B cell (primary cell): ENCODE measurements around the gene PDE3B.

ENCODE experiments used
- EZH2 ChIP-seq: IDR thresholded peaks from 2 replicates; pipeline ENCODE4 v1.6.1; 2012; ENCODE audit warnings: borderline replicate concordance, low read depth, mild to moderate bottlenecking, moderate library complexity, low read length; ENCODE audit not compliant: insufficient read depth, poor library complexity, severe bottlenecking
- TF ChIP-seq, protein P1 (sequence below): fragments of 200-600 bp; IDR thresholded peaks from one replicate; pipeline ENCODE4 v1.8.0; 2022; ENCODE audit warnings: antibody characterized with exemption, mild to moderate bottlenecking

DNA sequence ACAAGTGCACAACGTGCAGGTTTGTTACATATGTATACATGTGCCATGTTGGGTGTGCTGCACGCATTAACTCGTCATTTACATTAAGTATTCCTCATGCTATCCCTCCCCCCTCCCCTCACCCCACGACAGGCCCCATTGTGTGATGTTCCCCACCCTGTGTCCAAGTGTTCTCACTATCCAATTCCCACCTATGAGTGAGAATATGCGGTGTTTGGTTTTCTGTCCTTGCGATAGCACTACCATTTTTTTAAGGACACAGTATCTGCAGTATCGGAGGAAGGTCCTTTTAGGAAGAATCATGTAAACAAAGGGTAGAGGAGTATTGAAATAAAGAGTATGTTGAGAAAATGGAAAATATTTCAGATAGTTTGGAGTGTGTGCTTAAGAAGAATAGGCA lies 25.9 kb downstream of the PDE3B start:
- TF ChIP-seq, protein P1, sequence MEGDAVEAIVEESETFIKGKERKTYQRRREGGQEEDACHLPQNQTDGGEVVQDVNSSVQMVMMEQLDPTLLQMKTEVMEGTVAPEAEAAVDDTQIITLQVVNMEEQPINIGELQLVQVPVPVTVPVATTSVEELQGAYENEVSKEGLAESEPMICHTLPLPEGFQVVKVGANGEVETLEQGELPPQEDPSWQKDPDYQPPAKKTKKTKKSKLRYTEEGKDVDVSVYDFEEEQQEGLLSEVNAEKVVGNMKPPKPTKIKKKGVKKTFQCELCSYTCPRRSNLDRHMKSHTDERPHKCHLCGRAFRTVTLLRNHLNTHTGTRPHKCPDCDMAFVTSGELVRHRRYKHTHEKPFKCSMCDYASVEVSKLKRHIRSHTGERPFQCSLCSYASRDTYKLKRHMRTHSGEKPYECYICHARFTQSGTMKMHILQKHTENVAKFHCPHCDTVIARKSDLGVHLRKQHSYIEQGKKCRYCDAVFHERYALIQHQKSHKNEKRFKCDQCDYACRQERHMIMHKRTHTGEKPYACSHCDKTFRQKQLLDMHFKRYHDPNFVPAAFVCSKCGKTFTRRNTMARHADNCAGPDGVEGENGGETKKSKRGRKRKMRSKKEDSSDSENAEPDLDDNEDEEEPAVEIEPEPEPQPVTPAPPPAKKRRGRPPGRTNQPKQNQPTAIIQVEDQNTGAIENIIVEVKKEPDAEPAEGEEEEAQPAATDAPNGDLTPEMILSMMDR, result no peak
- TF ChIP-seq EZH2, result no peak
